Stromal cell of bone marrow (primary cell): ENCODE data around the gene DUSP8.
A peak's percentile ranks its signal among the peaks of the same experiment; 100 is the strongest.

Experiments used
- DNase-seq: peaks from one replicate; pipeline ENCODE4 v3.0.0-alpha.2; 2012; ENCODE audit warnings: low read depth

The DUSP8 gene

GRCh38 chr11:1532014-1532586 lies 40.0 kb downstream of the DUSP8 start:
- no peak for DNase-seq

GRCh38 chr11:1531449-1532013 lies 40.5 kb downstream of the DUSP8 start:
- DNase-seq = no peak

DNA sequence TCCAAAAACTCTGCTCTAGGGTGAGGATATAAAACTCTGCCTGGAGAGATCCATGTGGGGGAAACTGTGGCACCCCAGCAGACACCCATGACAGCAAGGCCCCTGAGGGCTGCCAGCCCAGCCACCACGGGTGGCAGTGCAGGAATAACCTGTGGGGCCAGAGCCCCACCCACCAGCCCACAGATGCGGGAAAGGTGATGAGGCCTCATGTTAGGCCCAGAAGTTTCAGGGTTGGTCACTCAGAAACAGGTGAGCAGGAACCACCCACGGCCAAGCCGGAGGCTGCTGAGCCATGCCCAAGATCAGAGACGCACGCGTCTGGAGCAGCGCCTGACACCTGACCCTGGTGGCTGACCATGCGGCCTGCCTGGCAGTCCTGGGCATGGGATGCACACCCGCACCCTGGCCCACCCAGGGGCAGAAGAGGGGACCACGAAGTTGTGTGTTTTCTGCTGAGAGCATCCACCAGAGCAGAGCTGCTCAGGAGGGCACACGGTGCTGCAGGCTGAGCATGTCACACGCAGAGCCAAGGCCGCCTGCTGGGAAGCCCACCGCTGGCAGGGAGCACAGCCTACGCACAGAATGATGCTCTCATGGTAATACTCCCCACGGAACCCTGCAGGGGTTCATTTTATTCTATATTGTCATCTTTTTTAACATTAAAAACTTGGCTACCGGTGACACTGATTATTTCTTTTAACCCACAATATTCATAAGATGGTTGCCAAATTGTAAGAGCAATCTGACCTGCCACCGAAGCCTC lies 41.2 kb downstream of the DUSP8 start:
- DNase-seq = no peak

DNA sequence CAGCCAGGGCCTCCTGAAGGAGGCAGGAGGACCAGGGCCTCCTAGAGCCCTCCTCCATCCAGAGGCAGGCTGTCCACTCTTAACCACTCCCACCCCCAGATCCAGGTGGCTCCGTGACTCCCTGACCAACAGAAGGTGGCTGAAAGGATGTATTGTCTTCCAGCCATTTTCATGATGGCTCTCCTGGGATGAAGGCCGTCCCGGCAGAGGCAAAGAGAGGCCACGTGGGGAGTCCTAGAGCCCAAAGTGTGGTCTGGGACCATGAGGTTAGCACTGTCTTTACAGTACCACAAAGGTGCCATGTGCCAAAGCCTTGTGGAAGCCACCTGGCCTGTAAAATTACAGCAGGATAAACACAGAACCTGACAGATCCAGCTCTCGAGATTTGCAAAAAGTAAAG lies 42.3 kb downstream of the DUSP8 start:
- DNase-seq = no peak

- no peak for DNase-seq
These were observed 42.8 kb downstream of the DUSP8 start for GRCh38 chr11:1529286-1529685.

DNA sequence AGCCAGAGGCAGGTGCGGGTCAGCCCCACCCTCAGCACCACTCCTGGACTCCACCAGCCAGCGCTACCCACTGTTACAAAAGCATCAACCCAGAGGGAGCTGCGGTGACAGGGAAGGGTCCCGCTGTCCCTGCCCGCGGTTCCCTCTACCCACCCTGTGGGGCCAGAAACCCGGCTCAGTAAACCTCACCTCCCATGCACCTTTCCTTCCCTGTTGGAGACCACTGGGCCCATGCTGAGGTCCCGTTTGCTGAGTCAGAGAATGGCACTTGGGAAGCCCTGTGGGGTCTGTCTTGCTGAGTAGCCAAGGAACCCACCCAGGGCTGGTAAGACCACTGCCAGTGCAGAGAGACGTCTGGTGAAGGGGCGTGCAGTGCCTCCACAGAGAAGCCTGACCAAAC lies 43.4 kb downstream of the DUSP8 start:
- no peak for DNase-seq

GRCh38 chr11:1526785-1527184 lies 45.3 kb downstream of the DUSP8 start:
- DNase-seq = no peak

DNA sequence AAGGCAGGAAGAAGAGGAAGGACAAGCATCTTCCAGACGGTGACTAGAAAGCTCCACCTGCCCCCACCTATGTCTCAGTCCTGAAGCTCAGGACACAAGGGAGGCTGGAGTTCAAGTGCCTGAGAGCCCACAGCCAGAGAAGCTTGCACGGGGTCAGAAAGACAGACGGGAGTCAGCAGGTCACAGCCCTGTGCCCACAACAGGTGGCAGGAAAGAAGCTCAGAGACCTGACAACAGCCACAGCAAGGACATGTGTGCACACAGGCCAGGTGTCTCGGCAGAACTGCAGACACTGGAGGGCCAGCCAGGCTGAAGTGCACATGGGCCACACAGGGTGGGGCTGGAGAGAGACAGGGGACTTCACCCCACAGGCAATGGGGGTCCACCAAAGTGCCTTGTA lies 48.3 kb downstream of the DUSP8 start:
- DNase-seq = no peak

GRCh38 chr11:1523077-1523476 lies 49.0 kb downstream of the DUSP8 start:
- no peak for DNase-seq

DNA sequence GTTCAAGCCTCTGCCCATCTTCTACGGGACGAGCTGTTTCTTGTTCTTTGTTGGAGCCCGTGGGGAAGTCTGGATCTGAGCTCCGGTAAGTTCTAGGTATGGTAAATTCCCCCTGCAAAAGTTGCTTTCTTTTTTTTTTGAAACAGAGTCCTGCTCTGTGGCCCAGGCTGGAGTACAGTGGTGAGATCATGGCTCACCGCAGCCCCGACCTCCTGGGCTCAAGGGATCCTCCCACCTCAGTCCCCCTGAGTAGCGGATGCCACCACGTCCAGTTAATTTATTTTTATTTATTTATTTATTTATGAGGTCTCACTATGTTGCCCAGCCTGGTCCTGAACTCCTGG lies 50.0 kb downstream of the DUSP8 start:
- DNase-seq = no peak

DNA sequence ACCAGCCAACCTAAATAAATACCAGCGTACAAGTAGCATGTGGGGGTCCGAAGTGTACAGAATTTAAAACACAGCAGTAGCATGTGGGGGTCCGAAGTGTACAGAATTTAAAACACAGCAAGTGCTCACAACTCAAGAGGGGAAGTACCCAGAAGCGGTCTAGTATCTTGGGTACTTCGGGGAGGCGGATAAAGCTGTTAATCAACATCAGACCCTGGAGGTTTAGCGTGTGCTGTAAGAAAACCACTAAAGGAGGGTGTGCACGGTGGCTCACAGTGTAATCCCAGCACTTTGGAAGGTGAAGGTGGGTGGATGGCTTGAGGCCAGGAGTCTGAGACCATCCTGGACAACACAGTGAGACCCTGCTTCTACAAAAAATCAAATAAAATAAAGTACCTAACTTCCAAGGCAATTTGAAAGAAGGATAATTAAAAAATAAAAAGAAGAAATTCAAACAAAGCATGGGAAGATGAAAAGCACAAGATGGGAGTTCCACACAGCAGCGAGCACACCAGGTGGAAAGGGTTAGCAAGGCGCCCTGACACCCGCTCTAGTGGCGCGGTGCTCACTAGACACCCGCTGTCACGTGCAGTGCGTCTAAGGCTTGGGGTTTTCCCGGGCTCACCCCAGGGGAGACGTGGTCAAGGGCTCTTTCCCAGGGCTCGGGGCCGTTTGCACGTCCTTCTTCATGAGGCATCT lies 50.5 kb downstream of the DUSP8 start:
- no peak for DNase-seq

DNA sequence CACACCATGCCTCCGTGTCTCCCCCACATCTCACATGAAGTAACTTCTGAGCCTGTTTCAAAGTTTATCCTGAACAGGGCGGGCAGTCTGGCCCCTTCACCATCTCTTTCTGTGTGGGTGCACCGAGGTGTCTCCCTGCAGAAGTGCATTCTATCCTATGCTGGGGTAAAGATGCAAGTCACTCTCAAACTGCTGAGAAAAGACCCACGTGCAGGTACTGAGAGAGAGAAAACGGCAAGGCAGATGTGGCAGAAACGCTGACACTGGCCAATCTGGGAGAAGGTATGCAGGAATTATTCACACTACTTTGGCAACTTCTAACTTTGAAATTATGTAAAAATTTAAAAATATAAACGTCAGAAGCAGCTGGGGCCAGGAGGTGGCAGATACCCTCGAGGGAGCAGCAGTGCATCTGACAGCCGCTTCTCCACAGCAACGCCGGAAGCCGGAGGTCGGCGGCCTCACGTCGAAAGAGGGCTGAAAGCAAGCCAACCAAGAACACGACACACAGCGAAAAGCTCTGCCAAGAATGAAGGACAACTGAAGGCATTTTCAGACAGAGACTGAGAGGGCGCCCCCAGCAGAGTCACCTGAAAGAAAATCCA lies 51.3 kb downstream of the DUSP8 start:
- DNase-seq = no peak

DNA sequence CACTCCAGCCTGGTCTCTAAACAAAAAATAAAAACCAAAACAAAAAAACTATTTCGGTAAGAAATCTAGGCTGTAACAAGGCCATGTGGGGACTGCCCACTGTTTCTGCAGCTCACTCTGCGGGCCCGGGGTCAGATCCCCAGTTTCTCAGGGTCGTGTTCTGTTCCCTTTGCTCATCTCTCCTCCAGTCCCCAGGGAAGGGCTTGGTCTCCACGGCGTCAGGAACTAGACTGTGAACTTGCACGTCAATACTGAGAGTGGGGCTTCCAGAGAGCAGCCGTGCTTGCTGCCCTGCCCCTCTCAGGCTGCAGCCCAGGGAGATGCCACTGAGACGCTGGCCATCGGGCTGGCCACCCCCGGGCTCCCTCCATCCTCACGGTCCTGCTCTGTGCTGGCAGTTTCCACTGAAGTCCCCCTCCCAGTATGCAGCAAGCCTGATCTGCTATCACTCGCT lies 51.8 kb downstream of the DUSP8 start:
- DNase-seq = no peak

- DNase-seq = no peak
These were observed 52.8 kb downstream of the DUSP8 start for GRCh38 chr11:1519028-1520010.

DNA sequence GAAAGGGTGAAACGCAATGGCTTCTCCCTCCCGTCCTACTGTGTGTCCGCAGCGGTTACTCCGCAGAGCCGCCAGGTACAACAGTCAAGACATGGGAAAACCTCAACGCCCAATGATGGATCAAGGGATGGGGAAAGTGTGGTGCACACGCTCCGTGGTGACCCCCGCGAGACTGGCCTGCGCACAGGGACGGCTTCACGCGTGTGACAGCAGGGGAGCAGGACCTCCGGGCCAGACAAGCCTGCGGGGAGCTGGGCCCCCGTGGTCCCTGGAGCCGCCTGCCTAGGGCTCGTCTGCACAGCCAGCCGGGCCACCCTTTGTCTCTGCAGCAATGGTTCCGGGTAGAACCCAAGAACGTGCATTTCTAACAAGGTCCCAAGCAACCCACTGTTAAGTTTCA lies 53.8 kb downstream of the DUSP8 start:
- DNase-seq = no peak

DNA sequence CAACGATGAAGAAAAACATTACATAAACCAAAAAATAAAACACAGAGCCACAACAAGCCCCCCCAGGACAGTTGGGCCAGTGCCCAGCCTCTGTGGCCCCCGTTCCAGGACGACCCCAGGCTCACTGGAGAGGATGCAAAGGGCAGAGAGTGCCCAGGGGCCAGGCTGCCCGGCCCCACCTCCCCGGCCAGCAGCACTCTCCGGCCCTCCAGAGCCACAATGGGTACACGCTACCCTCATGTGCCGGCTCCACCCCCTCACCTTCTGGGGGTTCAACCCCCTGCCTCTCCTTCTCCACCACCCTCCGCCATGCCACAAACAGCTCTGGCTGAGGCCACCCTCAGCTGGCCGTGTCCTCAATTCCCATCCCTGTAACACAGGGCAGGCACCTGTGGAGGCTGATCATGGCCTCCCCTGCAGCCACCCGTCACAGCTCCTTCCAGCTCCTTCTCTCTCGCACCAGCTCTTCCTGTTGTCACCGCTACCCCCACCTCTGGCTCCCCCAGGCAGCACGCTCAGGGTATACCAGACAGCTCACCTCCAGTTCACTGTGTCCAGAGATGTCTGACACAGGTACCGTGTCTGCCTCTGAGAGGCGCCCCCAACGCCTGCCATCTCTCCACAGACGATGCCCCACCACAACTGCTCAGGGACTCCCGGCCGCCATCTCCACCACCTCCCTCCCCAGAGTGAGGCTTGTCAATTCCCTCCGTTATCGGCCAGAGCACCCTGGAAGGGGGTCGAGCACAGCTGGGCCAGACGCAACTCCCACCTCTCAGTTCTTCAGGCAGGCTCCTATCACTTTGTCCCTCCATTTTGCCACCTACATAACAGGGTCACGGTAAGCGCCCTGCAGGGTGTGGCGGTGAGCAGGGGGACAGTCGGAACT lies 54.7 kb downstream of the DUSP8 start:
- DNase-seq = no peak

DNA sequence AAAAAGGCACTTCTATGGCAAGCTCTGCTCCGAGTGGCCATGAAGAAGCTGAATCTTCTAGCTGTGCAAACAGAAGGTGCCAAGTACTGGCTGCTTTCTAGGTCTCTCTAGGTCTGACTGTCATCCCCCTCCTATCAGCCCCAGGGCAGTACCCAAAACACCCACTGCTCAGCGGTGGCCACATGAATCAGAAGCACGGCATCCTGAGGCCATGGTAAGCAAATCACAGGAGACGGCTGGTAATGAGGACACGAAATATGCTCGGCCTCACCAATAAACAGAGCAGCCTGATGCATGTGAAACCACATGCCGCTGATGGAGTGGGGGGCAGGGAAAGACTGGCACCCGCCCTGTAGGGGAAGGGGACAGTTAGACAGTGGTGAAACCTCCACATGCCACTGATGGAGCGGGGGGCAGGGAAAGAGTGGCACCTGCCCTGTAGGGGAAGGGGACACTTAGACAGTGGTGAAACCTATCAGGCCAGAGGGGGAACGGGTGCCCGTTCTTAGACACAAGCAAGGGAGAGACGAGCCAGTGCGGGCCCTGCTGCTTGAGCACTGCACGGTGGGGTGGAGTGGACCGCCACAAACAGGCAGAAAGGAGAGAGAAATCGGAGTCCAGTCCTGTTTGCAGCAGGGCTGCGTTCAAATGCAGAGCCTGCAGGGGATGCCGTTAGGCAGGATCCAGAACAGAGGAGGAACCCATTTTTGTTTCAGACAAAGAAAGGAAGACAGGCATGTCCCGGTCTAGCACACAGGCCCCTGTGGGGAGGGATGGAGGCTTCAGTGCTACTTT lies 55.6 kb downstream of the DUSP8 start:
- no peak for DNase-seq

DNA sequence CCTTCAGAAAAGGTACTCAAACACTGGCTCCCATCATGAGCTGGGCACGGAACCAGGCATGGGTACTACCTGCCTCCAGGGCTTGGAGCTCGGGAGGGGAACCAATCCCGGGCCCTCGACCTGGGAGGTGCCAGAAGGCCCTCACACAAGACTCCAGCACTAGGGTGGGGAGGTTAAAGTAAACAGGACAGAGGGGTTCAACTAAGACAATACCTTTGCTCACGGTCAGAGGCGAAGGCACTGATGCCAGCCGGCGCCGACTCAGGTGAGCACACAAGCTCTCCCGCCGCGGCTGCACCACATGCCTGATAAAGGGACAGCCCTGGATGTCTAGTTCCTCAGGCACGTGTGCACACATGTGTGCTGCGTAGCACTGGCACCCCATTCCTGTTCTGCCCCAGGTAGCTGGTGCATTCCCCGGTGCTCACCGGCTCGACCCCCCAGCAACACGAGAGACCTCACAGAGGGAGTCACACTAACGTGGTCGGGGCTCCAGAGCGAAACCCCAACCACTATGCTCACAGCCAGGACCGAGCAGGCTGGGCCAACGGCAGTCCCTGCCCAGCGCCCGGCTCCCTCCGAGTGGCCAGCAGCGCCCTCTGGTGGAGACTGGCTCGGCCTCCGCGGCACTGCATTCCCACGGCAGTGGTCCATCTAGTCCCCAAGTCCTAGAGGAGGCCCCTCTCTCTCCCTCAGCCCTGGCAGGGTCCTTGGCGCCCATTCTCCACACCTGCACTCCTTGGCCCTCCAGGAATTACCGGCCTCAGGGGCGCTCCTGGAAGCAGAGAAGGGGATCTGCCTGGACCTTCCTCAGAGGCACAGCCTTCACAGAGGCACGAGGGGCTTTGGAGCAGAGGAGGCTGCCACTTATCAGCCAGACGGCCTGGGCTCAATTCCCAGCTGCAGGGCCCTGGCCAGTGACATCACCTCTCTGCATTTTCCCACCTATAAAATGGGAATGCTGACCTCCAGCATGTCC lies 56.7 kb downstream of the DUSP8 start:
- DNase-seq = peak; percentile 28
